Measurements from ENCODE around the gene KMO.

KMO gene

GRCh38 chr1:241596633-241597032 lies 64.5 kb downstream of the KMO start:
- H3K4me3 ChIP-seq (ENCODE audit: low read depth, low read length), result no peak overlapping the region
- H3K9ac ChIP-seq (ENCODE audit: low read length), result no peak overlapping the region
- no peaks in the 10 kb centered on the region for H3K36me3 ChIP-seq (ENCODE audit: control insufficient read depth, insufficient read depth, low read length)
- no peaks in the 10 kb centered on the region for H3K27me3 ChIP-seq (ENCODE audit: control insufficient read depth, insufficient read depth, low read length)
- H3K27ac ChIP-seq (ENCODE audit: low read depth, low read length), result no peak overlapping the region
- no peaks in the 10 kb centered on the region; the same call in none of the 2 replicates for H3K4me1 ChIP-seq (ENCODE audit: control insufficient read depth, insufficient read depth, low read length)
- no peaks in the 10 kb centered on the region for H3K9me3 ChIP-seq (ENCODE audit: control insufficient read depth, insufficient read depth, low read depth, low read length)

DNA sequence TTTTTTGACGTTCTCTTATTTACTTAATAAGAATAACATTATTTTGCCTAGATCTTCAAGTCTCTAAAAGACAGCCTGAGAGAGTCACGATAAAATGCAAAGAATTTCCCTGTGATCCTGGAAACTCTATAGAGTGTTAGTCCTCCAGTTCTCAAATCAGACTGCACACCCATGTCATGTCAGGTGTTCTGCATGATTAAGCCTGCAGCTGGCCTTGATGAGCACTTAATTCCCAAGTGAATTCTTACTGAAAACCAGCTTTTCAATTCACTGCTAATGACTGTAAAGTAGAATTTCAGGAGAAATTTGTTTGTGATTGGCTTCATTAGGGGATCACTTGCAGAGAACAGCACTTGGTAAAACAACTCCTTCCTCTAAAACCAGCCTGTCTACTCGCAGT lies 66.1 kb downstream of the KMO start:
- Histone ChIP-seq H3K4me1 (ENCODE audit: control insufficient read depth, insufficient read depth, low read length) (no peaks in the 10 kb centered on the region; the same call in 1 of the 2 replicates), H3K27me3 (ENCODE audit: control insufficient read depth, insufficient read depth, low read length) (no peaks in the 10 kb centered on the region), H3K4me3 (ENCODE audit: low read depth, low read length) (no peak overlapping the region), H3K36me3 (ENCODE audit: control insufficient read depth, insufficient read depth, low read length) (no peaks in the 10 kb centered on the region), H3K9me3 (ENCODE audit: control insufficient read depth, insufficient read depth, low read depth, low read length) (no peaks in the 10 kb centered on the region), H3K27ac (ENCODE audit: low read depth, low read length) (no peak overlapping the region), H3K9ac (ENCODE audit: low read length) (no peak overlapping the region)

GRCh38 chr1:241600496-241600901 lies 68.3 kb downstream of the KMO start:
- no peak overlapping the region for H3K27ac ChIP-seq (ENCODE audit: low read depth, low read length)
- H3K9ac ChIP-seq (ENCODE audit: low read length), result no peak overlapping the region
- no peaks in the 10 kb centered on the region for H3K27me3 ChIP-seq (ENCODE audit: control insufficient read depth, insufficient read depth, low read length)
- no peaks in the 10 kb centered on the region; the same call in 1 of the 2 replicates for H3K4me1 ChIP-seq (ENCODE audit: control insufficient read depth, insufficient read depth, low read length)
- H3K36me3 ChIP-seq (ENCODE audit: control insufficient read depth, insufficient read depth, low read length), result no peaks in the 10 kb centered on the region
- no peaks in the 10 kb centered on the region for H3K9me3 ChIP-seq (ENCODE audit: control insufficient read depth, insufficient read depth, low read depth, low read length)
- no peak overlapping the region for H3K4me3 ChIP-seq (ENCODE audit: low read depth, low read length)

- H3K9ac ChIP-seq (ENCODE audit: low read length), result no peak overlapping the region
Observed at GRCh38 chr1:241603731-241604245, 71.6 kb downstream of the KMO start.

GRCh38 chr1:241605146-241605805 lies 73.1 kb downstream of the KMO start:
- Histone ChIP-seq H3K4me1 (ENCODE audit: control insufficient read depth, insufficient read depth, low read length) (no peaks in the 10 kb centered on the region), H3K27me3 (ENCODE audit: control insufficient read depth, insufficient read depth, low read length) (no peaks in the 10 kb centered on the region), H3K36me3 (ENCODE audit: control insufficient read depth, insufficient read depth, low read length) (no peaks in the 10 kb centered on the region), H3K4me3 (ENCODE audit: low read depth, low read length) (no peak overlapping the region), H3K9me3 (ENCODE audit: control insufficient read depth, insufficient read depth, low read depth, low read length) (no peaks in the 10 kb centered on the region), H3K9ac (ENCODE audit: low read length) (no peak overlapping the region), H3K27ac (ENCODE audit: low read depth, low read length) (no peak overlapping the region)

More at GRCh38 chr1:241603731-241604245, 71.6 kb downstream of the KMO start:
- no peaks in the 10 kb centered on the region for H3K27me3 ChIP-seq (ENCODE audit: control insufficient read depth, insufficient read depth, low read length)
- no peaks in the 10 kb centered on the region for H3K9me3 ChIP-seq (ENCODE audit: control insufficient read depth, insufficient read depth, low read depth, low read length)
- H3K27ac ChIP-seq (ENCODE audit: low read depth, low read length), result no peak overlapping the region
- no peak overlapping the region for H3K4me3 ChIP-seq (ENCODE audit: low read depth, low read length)
- no peaks in the 10 kb centered on the region for H3K4me1 ChIP-seq (ENCODE audit: control insufficient read depth, insufficient read depth, low read length)
- H3K36me3 ChIP-seq (ENCODE audit: control insufficient read depth, insufficient read depth, low read length), result no peaks in the 10 kb centered on the region

GRCh38 chr1:241606544-241606943 lies 74.4 kb downstream of the KMO start:
- no peak overlapping the region for H3K4me3 ChIP-seq (ENCODE audit: low read depth, low read length)
- H3K27ac ChIP-seq (ENCODE audit: low read depth, low read length), result no peak overlapping the region
- H3K27me3 ChIP-seq (ENCODE audit: control insufficient read depth, insufficient read depth, low read length), result no peaks in the 10 kb centered on the region

DNA sequence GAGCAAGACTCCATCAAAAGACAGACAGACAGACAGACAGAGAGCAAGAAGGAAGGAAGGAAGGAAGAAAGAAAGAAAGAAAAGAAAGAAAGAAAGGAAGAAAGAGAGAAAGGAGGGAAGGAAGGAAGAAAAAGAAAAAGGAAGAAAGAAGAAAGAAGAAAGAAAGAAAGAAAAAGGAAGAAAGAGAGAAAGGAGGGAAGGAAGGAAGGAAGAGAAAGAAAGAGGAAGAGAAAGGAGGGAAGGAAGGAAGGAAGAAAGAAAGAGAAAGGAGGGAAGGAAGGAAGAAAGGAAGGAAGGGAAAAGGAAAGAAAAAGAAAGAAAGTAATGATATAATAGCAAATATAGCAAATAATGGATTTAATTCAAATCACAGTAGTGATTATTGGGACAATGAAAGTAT lies 75.3 kb downstream of the KMO start:
- H3K27me3 ChIP-seq (ENCODE audit: control insufficient read depth, insufficient read depth, low read length), result no peaks in the 10 kb centered on the region
- no peaks in the 10 kb centered on the region for H3K36me3 ChIP-seq (ENCODE audit: control insufficient read depth, insufficient read depth, low read length)
- no peaks in the 10 kb centered on the region; the same call in 1 of the 2 replicates for H3K4me1 ChIP-seq (ENCODE audit: control insufficient read depth, insufficient read depth, low read length)
- no peak overlapping the region for H3K27ac ChIP-seq (ENCODE audit: low read depth, low read length)
- H3K9me3 ChIP-seq (ENCODE audit: control insufficient read depth, insufficient read depth, low read depth, low read length), result no peaks in the 10 kb centered on the region
- H3K4me3 ChIP-seq (ENCODE audit: low read depth, low read length), result no peak overlapping the region
- H3K9ac ChIP-seq (ENCODE audit: low read length), result no peak overlapping the region

More at GRCh38 chr1:241606544-241606943, 74.4 kb downstream of the KMO start:
- H3K36me3 ChIP-seq (ENCODE audit: control insufficient read depth, insufficient read depth, low read length), result no peaks in the 10 kb centered on the region
- H3K4me1 ChIP-seq (ENCODE audit: control insufficient read depth, insufficient read depth, low read length), result no peaks in the 10 kb centered on the region; the same call in 1 of the 2 replicates
- H3K9me3 ChIP-seq (ENCODE audit: control insufficient read depth, insufficient read depth, low read depth, low read length), result no peaks in the 10 kb centered on the region
- no peak overlapping the region for H3K9ac ChIP-seq (ENCODE audit: low read length)

GRCh38 chr1:241608379-241609033 lies 76.3 kb downstream of the KMO start:
- Histone ChIP-seq H3K4me3 (ENCODE audit: low read depth, low read length) (no peak overlapping the region), H3K27ac (ENCODE audit: low read depth, low read length) (no peak overlapping the region), H3K27me3 (ENCODE audit: control insufficient read depth, insufficient read depth, low read length) (no peaks in the 10 kb centered on the region), H3K9ac (ENCODE audit: low read length) (no peak overlapping the region), H3K9me3 (ENCODE audit: control insufficient read depth, insufficient read depth, low read depth, low read length) (no peaks in the 10 kb centered on the region), H3K36me3 (ENCODE audit: control insufficient read depth, insufficient read depth, low read length) (no peaks in the 10 kb centered on the region), H3K4me1 (ENCODE audit: control insufficient read depth, insufficient read depth, low read length) (no peaks in the 10 kb centered on the region; the same call in 1 of the 2 replicates)

GRCh38 chr1:241610056-241610815 lies 78.1 kb downstream of the KMO start:
- Histone ChIP-seq H3K4me1 (ENCODE audit: control insufficient read depth, insufficient read depth, low read length) (no peaks in the 10 kb centered on the region; the same call in 1 of the 2 replicates), H3K27me3 (ENCODE audit: control insufficient read depth, insufficient read depth, low read length) (no peaks in the 10 kb centered on the region), H3K4me3 (ENCODE audit: low read depth, low read length) (no peak overlapping the region), H3K9me3 (ENCODE audit: control insufficient read depth, insufficient read depth, low read depth, low read length) (no peaks in the 10 kb centered on the region), H3K9ac (ENCODE audit: low read length) (no peak overlapping the region), H3K27ac (ENCODE audit: low read depth, low read length) (no peak overlapping the region), H3K36me3 (ENCODE audit: control insufficient read depth, insufficient read depth, low read length) (no peaks in the 10 kb centered on the region)

- Histone ChIP-seq H3K9ac (ENCODE audit: low read length) (no peak overlapping the region), H3K4me3 (ENCODE audit: low read depth, low read length) (no peak overlapping the region), H3K9me3 (ENCODE audit: control insufficient read depth, insufficient read depth, low read depth, low read length) (no peaks in the 10 kb centered on the region), H3K27me3 (ENCODE audit: control insufficient read depth, insufficient read depth, low read length) (no peaks in the 10 kb centered on the region), H3K4me1 (ENCODE audit: control insufficient read depth, insufficient read depth, low read length) (no peaks in the 10 kb centered on the region; the same call in 1 of the 2 replicates), H3K36me3 (ENCODE audit: control insufficient read depth, insufficient read depth, low read length) (no peaks in the 10 kb centered on the region), H3K27ac (ENCODE audit: low read depth, low read length) (no peak overlapping the region)
Observed at GRCh38 chr1:241611063-241611462, 78.9 kb downstream of the KMO start.

- Histone ChIP-seq H3K27me3 (ENCODE audit: control insufficient read depth, insufficient read depth, low read length) (no peaks in the 10 kb centered on the region), H3K36me3 (ENCODE audit: control insufficient read depth, insufficient read depth, low read length) (no peaks in the 10 kb centered on the region), H3K27ac (ENCODE audit: low read depth, low read length) (no peak overlapping the region), H3K9ac (ENCODE audit: low read length) (no peak overlapping the region), H3K4me1 (ENCODE audit: control insufficient read depth, insufficient read depth, low read length) (no peaks in the 10 kb centered on the region; the same call in 1 of the 2 replicates), H3K4me3 (ENCODE audit: low read depth, low read length) (no peak overlapping the region), H3K9me3 (ENCODE audit: control insufficient read depth, insufficient read depth, low read depth, low read length) (no peaks in the 10 kb centered on the region)
Observed at GRCh38 chr1:241611736-241612135, 79.6 kb downstream of the KMO start.
